Peyer's patch (tissue), 4 donors: ENCODE measurements around the gene CDC7. TPM values are rescaled to one million over a fixed set of nuclear protein-coding genes. Genes with fewer than 3 reads are reported as not detected.
A peak's percentile ranks its signal among the peaks of the same experiment; 100 is the strongest.

Source experiments
- DNase-seq, 3 donors: peaks; one replicate each; pipeline ENCODE4 v3.0.0-alpha.2; 2017 to 2019
- H3K27ac ChIP-seq, 4 donors: fragments of 200-600 bp; sonication (generic); one replicate each; pipeline ENCODE4 v1.5.1; 2016 to 2019
- H3K27me3 ChIP-seq, 2 donors: fragments of 200-600 bp; sonication (generic); one replicate each; pipeline ENCODE4 v1.5.1; 2019
- H3K36me3 ChIP-seq, 3 donors: fragments of 200-600 bp; sonication (generic); one replicate each; pipeline ENCODE4 v1.5.1; 2016 to 2019
- H3K4me1 ChIP-seq, 4 donors: fragments of 200-600 bp; sonication (generic); one replicate each; pipeline ENCODE4 v1.5.1; 2016 to 2019
- H3K4me3 ChIP-seq, 4 donors: fragments of 200-600 bp; sonication (generic); 1 replicate in 3 of 4; 2 replicates in 1 of 4; pipeline ENCODE4 v1.5.1; 2016 to 2019; ENCODE audit warnings: mild to moderate bottlenecking in 1 of 4
- H3K9me3 ChIP-seq, 4 donors: fragments of 200-600 bp; sonication (generic); one replicate each; pipeline ENCODE4 v1.5.1; 2016 to 2019; ENCODE audit warnings: mild to moderate bottlenecking in 1 of 4
- CTCF ChIP-seq, 6 experiments: fragments of 450-650 bp in 4 of 6; fragments of 200-600 bp in 2 of 6; sonication (generic) in 1 of 6; IDR thresholded peaks; one replicate each; pipeline ENCODE4 v1.5.1; 2017 to 2019; ENCODE audit warnings: antibody characterized with exemption in 6 of 6, mild to moderate bottlenecking in 3 of 6, moderate library complexity in 1 of 6
- POLR2A ChIP-seq, 2 donors: fragments of 450-650 bp; IDR thresholded peaks; one replicate each; pipeline ENCODE4 v1.5.1; 2017; ENCODE audit warnings: antibody characterized with exemption in 2 of 2, mild to moderate bottlenecking in 2 of 2, moderate library complexity in 2 of 2
- total RNA-seq, 4 donors: library from RNA; depleted of rRNA; stranded (reverse); fragments of >200 nt; gene quantifications; one replicate each; pipeline ENCODE4 v1.1.0, GENCODE V29; 2016

Gene CDC7
- total RNA-seq, 4 donors from 2014 or later, result 1.2 to 10.7 (median 2.9) TPM

GRCh38 chr1:91556556-91556955 is 55.9 kb downstream of the CDC7 start:
- Histone ChIP-seq H3K27me3 (no peaks in the 10 kb centered on the region), H3K27ac (peak overlapping the region in 2 of 4 donors; percentile 13 to 52), H3K9me3 (no peaks in the 10 kb centered on the region), H3K36me3 (no peaks in the 10 kb centered on the region), H3K4me1 (peaks cover 0 to 5% (median 0%) of the 10 kb centered on the region in 4 donors), H3K4me3 (no peak overlapping the region)
- TF ChIP-seq CTCF (IDR thresholded peaks at IDR 0.05) (no peak), POLR2A (IDR thresholded peaks at IDR 0.05) (no peak)
- DNase-seq, result no peak

DNA sequence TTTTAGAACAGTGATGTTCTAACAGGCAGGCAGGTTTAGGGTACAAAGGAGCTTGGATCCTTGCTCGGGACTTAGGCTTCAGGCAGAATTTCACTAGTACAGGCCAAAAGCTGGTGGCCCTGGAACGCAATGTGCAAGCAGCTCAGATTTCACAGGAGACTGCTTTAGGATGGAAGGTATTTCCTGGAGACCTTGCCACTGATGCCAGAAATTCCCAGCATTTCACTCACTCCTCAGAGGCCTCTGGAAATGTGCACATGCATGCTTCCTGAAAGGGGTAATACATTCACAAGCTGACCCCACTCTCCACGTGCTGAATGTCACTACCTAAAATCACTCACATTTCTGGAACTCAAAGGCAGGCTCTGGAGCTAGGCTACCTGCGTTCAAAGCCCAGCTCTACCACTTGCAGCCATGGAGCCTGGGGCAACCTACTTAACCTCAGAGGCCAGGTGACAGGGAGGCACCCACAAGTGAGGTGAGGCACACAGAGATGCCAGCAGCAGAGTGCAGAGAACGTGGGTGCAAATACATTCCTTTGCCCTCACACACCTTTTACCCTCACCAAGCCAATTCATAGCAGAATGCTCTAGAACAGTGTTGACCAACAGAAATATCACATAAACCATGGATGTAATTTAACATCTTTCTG is 56.5 kb downstream of the CDC7 start:
- no peaks in the 10 kb centered on the region for H3K27me3 ChIP-seq
- H3K9me3 ChIP-seq, result no peaks in the 10 kb centered on the region
- no peak for DNase-seq
- peaks cover 0 to 5% (median 0%) of the 10 kb centered on the region in 4 donors for H3K4me1 ChIP-seq
- no peaks in the 10 kb centered on the region for H3K36me3 ChIP-seq
- TF ChIP-seq CTCF (IDR thresholded peaks at IDR 0.05) (no peak), POLR2A (IDR thresholded peaks at IDR 0.05) (no peak)
- H3K4me3 ChIP-seq, result no peak overlapping the region
- peak overlapping the region in 1 of 4 donors; percentile 52 for H3K27ac ChIP-seq

DNA sequence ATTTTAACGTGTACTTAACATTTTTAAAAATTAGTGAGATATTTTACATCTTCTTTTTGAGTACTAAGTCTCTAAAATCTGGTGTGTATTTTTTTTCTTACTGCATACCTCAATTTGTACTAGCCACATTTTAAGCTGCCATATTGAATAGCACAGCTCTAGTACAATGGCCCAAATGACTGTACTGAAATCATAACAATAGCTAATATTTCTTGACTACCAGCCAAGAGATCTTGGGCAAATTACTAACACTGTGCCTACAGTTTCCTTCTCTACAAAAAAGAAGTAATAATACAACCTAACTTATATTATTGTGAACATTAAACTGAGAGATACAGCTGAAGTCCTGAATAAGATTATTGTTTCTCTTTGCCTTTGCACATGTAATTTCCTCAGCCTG is 57.2 kb downstream of the CDC7 start:
- no peaks in the 10 kb centered on the region for H3K9me3 ChIP-seq
- no peak overlapping the region for H3K27ac ChIP-seq
- TF ChIP-seq CTCF (IDR thresholded peaks at IDR 0.05) (no peak), POLR2A (IDR thresholded peaks at IDR 0.05) (no peak)
- H3K36me3 ChIP-seq, result no peaks in the 10 kb centered on the region
- H3K4me1 ChIP-seq, result peaks cover 0 to 5% (median 0%) of the 10 kb centered on the region in 4 donors
- DNase-seq, result no peak
- H3K27me3 ChIP-seq, result no peaks in the 10 kb centered on the region
- H3K4me3 ChIP-seq, result no peak overlapping the region

DNA sequence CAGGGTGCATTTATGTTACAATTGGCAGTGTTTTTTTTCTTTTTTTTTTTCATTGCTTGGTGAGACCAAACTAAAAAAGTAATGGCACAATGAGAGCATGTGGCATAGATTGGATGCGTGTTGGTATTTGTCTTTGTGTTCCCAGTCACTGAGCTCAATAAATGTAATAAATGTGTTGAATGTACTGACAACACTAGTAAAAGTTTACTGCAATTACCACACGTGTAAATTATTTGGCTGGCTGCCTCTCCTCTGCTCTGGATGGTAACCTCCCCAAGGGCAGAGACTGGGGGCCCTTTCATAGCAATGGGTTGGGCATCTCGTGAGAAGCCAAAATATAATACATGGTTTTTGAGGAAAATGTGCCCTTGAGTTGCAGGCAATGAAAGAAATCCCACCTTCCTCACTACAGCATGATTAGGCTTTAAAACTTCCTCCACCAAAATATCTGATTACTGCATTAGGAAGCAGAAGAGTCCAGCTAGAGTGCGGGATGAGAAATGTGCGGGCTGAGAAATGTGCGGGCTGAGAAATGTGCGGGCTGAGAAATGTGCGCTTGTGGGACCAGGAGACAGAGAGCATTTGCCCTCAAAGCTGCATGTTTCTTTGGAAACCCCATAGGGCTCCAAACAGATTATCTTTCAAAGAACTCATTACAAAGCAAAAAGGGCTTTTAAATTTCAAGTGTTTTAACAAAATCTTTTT is 58.5 kb downstream of the CDC7 start:
- H3K4me3 ChIP-seq, result no peak overlapping the region
- H3K9me3 ChIP-seq, result no peaks in the 10 kb centered on the region
- no peaks in the 10 kb centered on the region for H3K27me3 ChIP-seq
- no peaks in the 10 kb centered on the region for H3K36me3 ChIP-seq
- H3K27ac ChIP-seq, result no peak overlapping the region
- no peak for TF ChIP-seq POLR2A (IDR thresholded peaks at IDR 0.05)
- peaks cover 0 to 5% (median 0%) of the 10 kb centered on the region in 4 donors for H3K4me1 ChIP-seq
- DNase-seq, result no peak

- Histone ChIP-seq H3K27me3 (no peaks in the 10 kb centered on the region), H3K4me3 (no peak overlapping the region), H3K4me1 (peaks cover 0 to 5% (median 0%) of the 10 kb centered on the region in 4 donors), H3K27ac (no peak overlapping the region), H3K9me3 (no peaks in the 10 kb centered on the region), H3K36me3 (no peaks in the 10 kb centered on the region)
- no peak for DNase-seq
- TF ChIP-seq POLR2A (IDR thresholded peaks at IDR 0.05) (no peak), CTCF (IDR thresholded peaks at IDR 0.05) (no peak)
These were observed 59.4 kb downstream of the CDC7 start for GRCh38 chr1:91559838-91560565.
